ENCODE measurements around the gene SELE. TPM values are rescaled to one million over a fixed set of nuclear protein-coding genes. Genes with fewer than 3 reads are reported as not detected.

Gene SELE
- total and polyA plus RNA-seq, 7 donors: 0.12 to 1.3 (median 0.27) TPM; not detected in 1

- Histone ChIP-seq H3K27ac (no peak overlapping the region), H3K4me3 (no peak overlapping the region), H3K4me1 (no peaks in the 10 kb centered on the region), H3K27me3 (ENCODE audit: insufficient read depth in 3 of 3, low read length in 2 of 3) (peaks cover 0 to 3% (median 0%) of the 10 kb centered on the region in 3 donors), H3K36me3 (ENCODE audit: insufficient read depth in 1 of 2, low read depth in 1 of 2) (no peaks in the 10 kb centered on the region), H3K9me3 (no peaks in the 10 kb centered on the region)
- WGBS, 3 donors: 58 to 62% (median 59%) methylated on average over 6 of the region's 6 CpGs
- DNase-seq (no peak), ATAC-seq (no peak)
- intact Hi-C loops (cut with DNase I): no loop called here
- TF ChIP-seq, protein P1, sequence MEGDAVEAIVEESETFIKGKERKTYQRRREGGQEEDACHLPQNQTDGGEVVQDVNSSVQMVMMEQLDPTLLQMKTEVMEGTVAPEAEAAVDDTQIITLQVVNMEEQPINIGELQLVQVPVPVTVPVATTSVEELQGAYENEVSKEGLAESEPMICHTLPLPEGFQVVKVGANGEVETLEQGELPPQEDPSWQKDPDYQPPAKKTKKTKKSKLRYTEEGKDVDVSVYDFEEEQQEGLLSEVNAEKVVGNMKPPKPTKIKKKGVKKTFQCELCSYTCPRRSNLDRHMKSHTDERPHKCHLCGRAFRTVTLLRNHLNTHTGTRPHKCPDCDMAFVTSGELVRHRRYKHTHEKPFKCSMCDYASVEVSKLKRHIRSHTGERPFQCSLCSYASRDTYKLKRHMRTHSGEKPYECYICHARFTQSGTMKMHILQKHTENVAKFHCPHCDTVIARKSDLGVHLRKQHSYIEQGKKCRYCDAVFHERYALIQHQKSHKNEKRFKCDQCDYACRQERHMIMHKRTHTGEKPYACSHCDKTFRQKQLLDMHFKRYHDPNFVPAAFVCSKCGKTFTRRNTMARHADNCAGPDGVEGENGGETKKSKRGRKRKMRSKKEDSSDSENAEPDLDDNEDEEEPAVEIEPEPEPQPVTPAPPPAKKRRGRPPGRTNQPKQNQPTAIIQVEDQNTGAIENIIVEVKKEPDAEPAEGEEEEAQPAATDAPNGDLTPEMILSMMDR (IDR thresholded peaks at IDR 0.05): no peak
Measured at GRCh38 chr1:169680377-169681019, 53.4 kb downstream of the SELE start.

GRCh38 chr1:169679692-169680091, 54.2 kb downstream of the SELE start:
- no peaks in the 10 kb centered on the region for H3K9me3 ChIP-seq
- H3K27me3 ChIP-seq (ENCODE audit: insufficient read depth in 3 of 3, low read length in 2 of 3): peaks cover 0 to 3% (median 0%) of the 10 kb centered on the region in 3 donors
- ATAC-seq (no peak), DNase-seq (no peak)
- no peaks in the 10 kb centered on the region for H3K36me3 ChIP-seq (ENCODE audit: insufficient read depth in 1 of 2, low read depth in 1 of 2)
- H3K4me1 ChIP-seq: no peaks in the 10 kb centered on the region
- TF ChIP-seq, protein P1 (IDR thresholded peaks at IDR 0.05): no peak
- H3K4me3 ChIP-seq: no peak overlapping the region
- no peak overlapping the region for H3K27ac ChIP-seq
- intact Hi-C loops (cut with DNase I): no loop called here
- 74 to 80% (median 77%) methylated on average over 3 of the region's 3 CpGs for WGBS, 3 donors

DNA sequence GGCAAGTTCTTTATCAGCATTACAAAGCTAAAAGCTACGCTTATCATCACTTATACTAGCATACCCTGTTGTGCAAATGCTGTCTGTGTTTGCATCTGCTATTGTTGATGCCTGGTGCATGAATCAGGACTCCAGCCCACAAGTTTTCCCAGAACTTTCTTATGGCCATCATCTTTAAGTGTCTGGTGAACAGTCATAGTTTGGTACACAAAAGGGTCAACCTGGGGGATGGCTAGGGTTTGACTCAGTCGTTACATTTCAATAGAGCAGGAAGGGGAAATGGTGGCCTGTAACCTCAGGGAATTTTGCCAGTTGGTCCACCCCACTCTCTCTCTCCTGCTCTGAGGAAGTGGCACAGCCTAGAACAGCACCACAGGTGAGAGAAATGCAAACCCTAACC, 57.9 kb downstream of the SELE start:
- Histone ChIP-seq H3K36me3 (ENCODE audit: insufficient read depth in 1 of 2, low read depth in 1 of 2) (no peaks in the 10 kb centered on the region), H3K4me1 (no peaks in the 10 kb centered on the region), H3K27ac (no peak overlapping the region), H3K9me3 (peaks cover 6% of the 10 kb centered on the region), H3K4me3 (no peak overlapping the region), H3K27me3 (ENCODE audit: insufficient read depth in 3 of 3, low read length in 2 of 3) (no peaks in the 10 kb centered on the region)
- WGBS, 3 donors: 41 to 52% (median 48%) methylated on average over 2 of the region's 2 CpGs
- ATAC-seq (no peak), DNase-seq (no peak)
- intact Hi-C loops (cut with DNase I): no loop called here
- TF ChIP-seq, protein P1 (IDR thresholded peaks at IDR 0.05): no peak

Other genes starting within 250 kb of the SELE start
- gene SLC19A2, start 248.1 kb downstream of the SELE start, total RNA-seq: 100 to 1,000 TPM in 2 of 4 donors, 10 to 100 TPM in 2; 23.6 to 151 (median 83.3) TPM
- 100 to 1,000 TPM in 2 of 3 donors, 10 to 100 TPM in 1; 75.0 to 150 (median 139) TPM for gene SLC19A2, start 248.1 kb downstream of the SELE start, polyA plus RNA-seq
- under 1 TPM in 3 of 4 donors, not detected in 1; 0.07 to 0.22 (median 0.08) TPM for gene F5, start 147.6 kb downstream of the SELE start, total RNA-seq
- under 1 TPM in 2 of 3 donors, not detected in 1; 0.01 to 0.08 TPM for gene F5, start 147.6 kb downstream of the SELE start, polyA plus RNA-seq
- 1 to 10 TPM; 1.3 to 3.9 (median 1.5) TPM for gene SELP, start 104.0 kb downstream of the SELE start, total RNA-seq
- 1 to 10 TPM; 1.1 to 1.3 (median 1.3) TPM for gene SELP, start 104.0 kb downstream of the SELE start, polyA plus RNA-seq
- gene SELL, start 22.5 kb downstream of the SELE start, total RNA-seq: 1 to 10 TPM; 1.1 to 3.1 (median 1.8) TPM
- gene SELL, start 22.5 kb downstream of the SELE start, polyA plus RNA-seq: under 1 TPM; 0.14 to 0.35 (median 0.33) TPM
- gene METTL18, start 60.8 kb upstream of the SELE start, total RNA-seq: 1 to 10 TPM; 3.4 to 5.0 (median 4.2) TPM
- gene METTL18, start 60.8 kb upstream of the SELE start, polyA plus RNA-seq: 1 to 10 TPM; 4.2 to 8.4 (median 5.4) TPM
- 1 to 10 TPM; 6.7 to 8.5 (median 7.4) TPM for gene SCYL3, start 159.8 kb upstream of the SELE start, total RNA-seq
- 10 to 100 TPM in 1 of 3 donors, 1 to 10 TPM in 2; 6.0 to 15.7 (median 8.0) TPM for gene SCYL3, start 159.8 kb upstream of the SELE start, polyA plus RNA-seq